ENCODE data around the gene TMEM53. TPM values are rescaled to one million over a fixed set of nuclear protein-coding genes. Genes with fewer than 3 reads are reported as not detected.

TMEM53 gene
- total and polyA plus RNA-seq, 3 donors from 2014 or later: 15.6 to 40.2 (median 18.9) TPM

- Histone ChIP-seq H3K9me3 (no peaks in the 10 kb centered on the region), H3K36me3 (ENCODE audit: low read depth, missing control alignments) (no peaks in the 10 kb centered on the region), H3K27ac (no peak overlapping the region), H3K4me1 (no peaks in the 10 kb centered on the region), H3K4me3 (no peak overlapping the region), H3K27me3 (no peaks in the 10 kb centered on the region)
- WGBS, 2 donors: 91 to 98% methylated on average over 3 of the region's 3 CpGs
- DNase-seq: no peak
- intact Hi-C loops (cut with DNase I; ENCODE audit: low total_unique reads): no loop called here
- TF ChIP-seq POLR2A (IDR thresholded peaks at IDR 0.05) (no peak), CTCF (IDR thresholded peaks at IDR 0.05) (no peak)
Measured at GRCh38 chr1:44698138-44698537, 23.9 kb upstream of the TMEM53 start.

- TF ChIP-seq POLR2A (IDR thresholded peaks at IDR 0.05) (no peak), CTCF (IDR thresholded peaks at IDR 0.05) (no peak)
- no peak overlapping the region for H3K4me3 ChIP-seq
- DNase-seq: no peak
- H3K9me3 ChIP-seq: no peaks in the 10 kb centered on the region
- 77 to 88% methylated on average over 7 of the region's 7 CpGs for WGBS, 2 donors
- intact Hi-C loops (cut with DNase I; ENCODE audit: low total_unique reads): no loop called here
- H3K27ac ChIP-seq: no peak overlapping the region
- no peaks in the 10 kb centered on the region for H3K4me1 ChIP-seq
- H3K36me3 ChIP-seq (ENCODE audit: low read depth, missing control alignments): no peaks in the 10 kb centered on the region
- no peaks in the 10 kb centered on the region for H3K27me3 ChIP-seq
Measured at GRCh38 chr1:44696789-44697345, 22.6 kb upstream of the TMEM53 start.

- H3K4me1 ChIP-seq: no peaks in the 10 kb centered on the region
- H3K27me3 ChIP-seq: no peaks in the 10 kb centered on the region
- H3K36me3 ChIP-seq (ENCODE audit: low read depth, missing control alignments): no peaks in the 10 kb centered on the region
- intact Hi-C loops (cut with DNase I; ENCODE audit: low total_unique reads): no loop called here
- H3K9me3 ChIP-seq: no peaks in the 10 kb centered on the region
- H3K27ac ChIP-seq: no peak overlapping the region
- TF ChIP-seq POLR2A (IDR thresholded peaks at IDR 0.05) (no peak), CTCF (IDR thresholded peaks at IDR 0.05) (no peak)
- 79 to 88% methylated on average over 3 of the region's 3 CpGs for WGBS, 2 donors
- no peak for DNase-seq
- no peak overlapping the region for H3K4me3 ChIP-seq
Measured at GRCh38 chr1:44696101-44696500, 21.8 kb upstream of the TMEM53 start.

- no peak overlapping the region for H3K27ac ChIP-seq
- no peak for DNase-seq
Measured at GRCh38 chr1:44695671-44696070, 21.4 kb upstream of the TMEM53 start.

More at GRCh38 chr1:44695671-44696070, 21.4 kb upstream of the TMEM53 start:
- WGBS, 2 donors: 87 to 93% methylated on average over 4 of the region's 4 CpGs
- intact Hi-C loops (cut with DNase I; ENCODE audit: low total_unique reads): no loop called here
- H3K4me3 ChIP-seq: no peak overlapping the region
- TF ChIP-seq POLR2A (IDR thresholded peaks at IDR 0.05) (no peak), CTCF (IDR thresholded peaks at IDR 0.05) (no peak)
- no peaks in the 10 kb centered on the region for H3K9me3 ChIP-seq
- no peaks in the 10 kb centered on the region for H3K27me3 ChIP-seq
- H3K4me1 ChIP-seq: no peaks in the 10 kb centered on the region
- no peaks in the 10 kb centered on the region for H3K36me3 ChIP-seq (ENCODE audit: low read depth, missing control alignments)
